GM13976 (cell line): ENCODE data around the gene ENDOV.

ENCODE experiments used
- DNase-seq: peaks from one replicate; pipeline ENCODE4 v3.0.0; 2012; ENCODE audit warnings: low spot score
- CTCF ChIP-seq: IDR thresholded peaks from 2 replicates; pipeline ENCODE4 v1.5.1; 2012; ENCODE audit warnings: borderline replicate concordance, mild to moderate bottlenecking; ENCODE audit not compliant: insufficient read depth; ENCODE audit errors: extremely low read depth, missing control alignments, control extremely low read depth
- in situ Hi-C: fragments of 300-500 bp; cut with MboI; formaldehyde crosslinking; loops from one replicate; pipeline ENCODE4 v1.12.0; 2022; ENCODE audit warnings: low sequenced_read_pairs, mixed read lengths, inconsistent platforms; ENCODE audit not compliant: unreplicated experiment

The ENDOV gene

GRCh38 chr17:80374039-80374731 lies 40.8 kb upstream of the ENDOV start:
- TF ChIP-seq CTCF, result no peak
- in situ Hi-C loops, result no loop called here

GRCh38 chr17:80374732-80375585 lies 40.0 kb upstream of the ENDOV start:
- DNase-seq, result no peak
- TF ChIP-seq CTCF, result no peak
- in situ Hi-C loops, result no loop called here

More at GRCh38 chr17:80374039-80374731, 40.8 kb upstream of the ENDOV start:
- no peak for DNase-seq

GRCh38 chr17:80376531-80376930 lies 38.4 kb upstream of the ENDOV start:
- in situ Hi-C loops, result no loop called here
- TF ChIP-seq CTCF, result no peak
- DNase-seq, result no peak

GRCh38 chr17:80377798-80378197 lies 37.2 kb upstream of the ENDOV start:
- TF ChIP-seq CTCF, result no peak
- no peak for DNase-seq
- in situ Hi-C loops, result no loop called here

- no peak for DNase-seq
- no peak for TF ChIP-seq CTCF
- in situ Hi-C loops, result no loop called here
These were observed 35.6 kb upstream of the ENDOV start for GRCh38 chr17:80379348-80379747.

- DNase-seq, result no peak
- no peak for TF ChIP-seq CTCF
- in situ Hi-C loops, result no loop called here
These were observed 34.9 kb upstream of the ENDOV start for GRCh38 chr17:80380068-80380467.
